Breast epithelium (tissue), 3 donors: ENCODE data around the gene UBE2Q1.

Experiments
- POLR2A ChIP-seq: fragments of 450-650 bp; IDR thresholded peaks from one replicate; pipeline ENCODE4 v1.6.1; 2016; ENCODE audit warnings: antibody characterized with exemption, mild to moderate bottlenecking, moderate library complexity
- POLR2AphosphoS5 ChIP-seq, 3 donors: sonication (generic); formaldehyde crosslinking; IDR thresholded peaks; one replicate each; pipeline ENCODE4 v1.6.1; 2017; ENCODE audit warnings: antibody characterized with exemption in 3 of 3
- TF ChIP-seq, protein P1 (sequence below), 3 donors: fragments of 450-650 bp; IDR thresholded peaks; one replicate each; pipeline ENCODE4 v1.5.1; 2016 to 2017; ENCODE audit warnings: antibody characterized with exemption in 3 of 3, mild to moderate bottlenecking in 3 of 3, moderate library complexity in 3 of 3

DNA sequence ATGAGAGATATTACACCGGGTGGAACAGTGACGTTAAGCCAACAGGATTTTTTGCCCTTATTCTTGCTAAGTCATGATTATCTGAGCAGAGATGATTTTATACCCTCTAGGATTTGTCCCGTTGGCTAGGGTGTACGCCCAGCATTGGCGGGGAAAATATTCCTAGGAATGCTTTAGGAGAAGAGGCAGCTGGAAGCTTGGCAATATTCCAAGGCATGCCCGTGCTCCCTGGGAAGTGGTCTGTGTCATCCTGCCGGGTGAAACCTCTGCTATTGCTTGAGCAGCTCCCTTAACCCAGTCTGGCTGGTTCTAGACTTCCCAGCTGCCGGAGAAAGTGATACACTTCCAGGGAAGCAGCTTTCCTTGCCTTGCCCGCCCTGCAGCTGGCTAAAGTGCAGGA is 25.3 kb upstream of the UBE2Q1 start:
- TF ChIP-seq POLR2AphosphoS5 (IDR thresholded peaks at IDR 0.05) (no peak), POLR2A (no peak)
- TF ChIP-seq, protein P1, sequence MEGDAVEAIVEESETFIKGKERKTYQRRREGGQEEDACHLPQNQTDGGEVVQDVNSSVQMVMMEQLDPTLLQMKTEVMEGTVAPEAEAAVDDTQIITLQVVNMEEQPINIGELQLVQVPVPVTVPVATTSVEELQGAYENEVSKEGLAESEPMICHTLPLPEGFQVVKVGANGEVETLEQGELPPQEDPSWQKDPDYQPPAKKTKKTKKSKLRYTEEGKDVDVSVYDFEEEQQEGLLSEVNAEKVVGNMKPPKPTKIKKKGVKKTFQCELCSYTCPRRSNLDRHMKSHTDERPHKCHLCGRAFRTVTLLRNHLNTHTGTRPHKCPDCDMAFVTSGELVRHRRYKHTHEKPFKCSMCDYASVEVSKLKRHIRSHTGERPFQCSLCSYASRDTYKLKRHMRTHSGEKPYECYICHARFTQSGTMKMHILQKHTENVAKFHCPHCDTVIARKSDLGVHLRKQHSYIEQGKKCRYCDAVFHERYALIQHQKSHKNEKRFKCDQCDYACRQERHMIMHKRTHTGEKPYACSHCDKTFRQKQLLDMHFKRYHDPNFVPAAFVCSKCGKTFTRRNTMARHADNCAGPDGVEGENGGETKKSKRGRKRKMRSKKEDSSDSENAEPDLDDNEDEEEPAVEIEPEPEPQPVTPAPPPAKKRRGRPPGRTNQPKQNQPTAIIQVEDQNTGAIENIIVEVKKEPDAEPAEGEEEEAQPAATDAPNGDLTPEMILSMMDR (IDR thresholded peaks at IDR 0.05): no peak
